ENCODE measurements around the gene CAPN10. TPM values are rescaled to one million over a fixed set of nuclear protein-coding genes. Genes with fewer than 3 reads are reported as not detected.

Gene CAPN10
- total RNA-seq, 1 donor from 2014 or later = 31.2 TPM

- TF ChIP-seq, protein P1, sequence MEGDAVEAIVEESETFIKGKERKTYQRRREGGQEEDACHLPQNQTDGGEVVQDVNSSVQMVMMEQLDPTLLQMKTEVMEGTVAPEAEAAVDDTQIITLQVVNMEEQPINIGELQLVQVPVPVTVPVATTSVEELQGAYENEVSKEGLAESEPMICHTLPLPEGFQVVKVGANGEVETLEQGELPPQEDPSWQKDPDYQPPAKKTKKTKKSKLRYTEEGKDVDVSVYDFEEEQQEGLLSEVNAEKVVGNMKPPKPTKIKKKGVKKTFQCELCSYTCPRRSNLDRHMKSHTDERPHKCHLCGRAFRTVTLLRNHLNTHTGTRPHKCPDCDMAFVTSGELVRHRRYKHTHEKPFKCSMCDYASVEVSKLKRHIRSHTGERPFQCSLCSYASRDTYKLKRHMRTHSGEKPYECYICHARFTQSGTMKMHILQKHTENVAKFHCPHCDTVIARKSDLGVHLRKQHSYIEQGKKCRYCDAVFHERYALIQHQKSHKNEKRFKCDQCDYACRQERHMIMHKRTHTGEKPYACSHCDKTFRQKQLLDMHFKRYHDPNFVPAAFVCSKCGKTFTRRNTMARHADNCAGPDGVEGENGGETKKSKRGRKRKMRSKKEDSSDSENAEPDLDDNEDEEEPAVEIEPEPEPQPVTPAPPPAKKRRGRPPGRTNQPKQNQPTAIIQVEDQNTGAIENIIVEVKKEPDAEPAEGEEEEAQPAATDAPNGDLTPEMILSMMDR (IDR thresholded peaks at IDR 0.05; ENCODE audit: borderline replicate concordance) = no peak
- Histone ChIP-seq H3K27ac (replicated peaks) (peak overlapping the region; percentile 52), H3K36me3 (no peaks in the 10 kb centered on the region), H3K9me3 (replicated peaks) (peaks cover 9% of the 10 kb centered on the region), H3K4me3 (no peak overlapping the region), H3K27me3 (ENCODE audit: low read depth) (peaks cover 22% of the 10 kb centered on the region), H3K4me1 (no peaks in the 10 kb centered on the region)
- intact Hi-C loops (cut with micrococcal nuclease) = no loop called here
- peak; percentile 13 for DNase-seq
Observed at GRCh38 chr2:240638512-240639160, 52.1 kb downstream of the CAPN10 start.

DNA sequence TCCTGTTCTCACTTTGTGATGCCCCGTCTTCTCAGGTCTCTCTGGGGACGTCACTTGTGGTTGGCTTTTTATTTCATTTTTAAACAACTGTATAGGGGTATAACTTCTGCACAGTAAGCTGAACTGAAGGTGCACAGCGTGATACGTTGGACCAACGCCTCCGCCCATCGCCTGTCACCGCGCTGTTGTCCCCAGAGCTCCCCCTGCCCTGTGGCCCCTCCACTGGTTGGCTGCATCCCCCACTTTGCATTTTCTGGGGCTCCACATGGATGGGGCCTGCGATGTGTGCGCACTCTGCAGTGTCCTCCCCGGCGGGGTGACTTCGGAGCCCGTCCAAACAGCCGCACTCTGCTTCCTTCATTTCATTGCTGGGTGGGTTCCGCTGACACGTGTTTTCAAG lies 53.0 kb downstream of the CAPN10 start:
- Histone ChIP-seq H3K4me1 (no peaks in the 10 kb centered on the region), H3K4me3 (no peak overlapping the region), H3K36me3 (no peaks in the 10 kb centered on the region), H3K9me3 (replicated peaks) (no peaks in the 10 kb centered on the region), H3K27me3 (ENCODE audit: low read depth) (peaks cover 29% of the 10 kb centered on the region), H3K27ac (replicated peaks) (no peak overlapping the region)
- TF ChIP-seq, protein P1 (IDR thresholded peaks at IDR 0.05; ENCODE audit: borderline replicate concordance) = no peak
- DNase-seq = peak; percentile 2
- intact Hi-C loops (cut with micrococcal nuclease) = no loop called here

DNA sequence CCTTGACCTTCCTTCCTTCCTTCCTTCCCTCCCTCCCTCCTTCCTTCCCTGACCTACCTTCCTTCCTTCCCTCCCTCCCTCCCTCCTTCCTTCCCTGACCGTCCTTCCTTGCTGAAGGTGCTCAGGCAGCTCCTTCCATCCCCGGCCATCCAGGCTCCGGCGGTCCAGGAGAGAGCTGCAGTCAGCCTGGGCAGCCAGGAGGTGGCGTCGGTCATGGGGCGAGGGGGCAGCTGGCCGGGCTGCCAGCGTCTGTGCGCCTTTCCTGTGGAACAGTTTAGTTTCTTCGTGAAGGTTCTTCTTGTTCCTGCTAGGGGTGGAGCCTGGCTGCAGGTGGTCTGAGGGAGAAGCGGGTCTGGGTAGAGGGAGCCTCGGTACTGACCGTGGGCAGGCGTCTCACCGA lies 54.4 kb downstream of the CAPN10 start:
- H3K36me3 ChIP-seq = no peaks in the 10 kb centered on the region
- DNase-seq = peak; percentile 13
- no peak overlapping the region for H3K27ac ChIP-seq (replicated peaks)
- H3K4me3 ChIP-seq = no peak overlapping the region
- H3K4me1 ChIP-seq = no peaks in the 10 kb centered on the region
- intact Hi-C loops (cut with micrococcal nuclease) = no loop called here
- H3K9me3 ChIP-seq (replicated peaks) = no peaks in the 10 kb centered on the region
- TF ChIP-seq, protein P1 (IDR thresholded peaks at IDR 0.05; ENCODE audit: borderline replicate concordance) = peak; percentile 50
- H3K27me3 ChIP-seq (ENCODE audit: low read depth) = peaks cover 43% of the 10 kb centered on the region

- Histone ChIP-seq H3K4me3 (no peak overlapping the region), H3K4me1 (no peaks in the 10 kb centered on the region), H3K27ac (replicated peaks) (no peak overlapping the region), H3K9me3 (replicated peaks) (no peaks in the 10 kb centered on the region), H3K27me3 (ENCODE audit: low read depth) (peaks cover 56% of the 10 kb centered on the region), H3K36me3 (no peaks in the 10 kb centered on the region)
- intact Hi-C loops (cut with micrococcal nuclease) = no loop called here
- peak; percentile 3 for DNase-seq
- TF ChIP-seq, protein P1 (IDR thresholded peaks at IDR 0.05; ENCODE audit: borderline replicate concordance) = no peak
Observed at GRCh38 chr2:240642061-240642805, 55.7 kb downstream of the CAPN10 start.

DNA sequence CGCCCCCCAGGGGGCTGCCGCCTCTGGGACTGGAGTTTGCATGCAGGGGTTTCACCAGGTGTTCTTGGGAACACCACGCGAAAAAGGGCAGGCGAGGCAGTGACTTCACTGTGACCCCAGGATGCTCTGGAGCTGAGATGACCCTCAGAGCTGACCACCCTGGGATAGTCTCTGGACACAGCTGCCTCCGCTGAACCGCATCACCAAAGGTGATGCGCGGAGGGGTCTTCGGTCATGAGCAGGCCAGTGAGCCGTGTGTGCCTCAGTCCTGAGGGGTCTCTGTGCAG lies 56.2 kb downstream of the CAPN10 start:
- Histone ChIP-seq H3K4me3 (no peak overlapping the region), H3K9me3 (replicated peaks) (no peaks in the 10 kb centered on the region), H3K4me1 (no peaks in the 10 kb centered on the region), H3K27ac (replicated peaks) (no peak overlapping the region), H3K36me3 (no peaks in the 10 kb centered on the region), H3K27me3 (ENCODE audit: low read depth) (peaks cover 61% of the 10 kb centered on the region)
- DNase-seq = no peak
- intact Hi-C loops (cut with micrococcal nuclease) = no loop called here
- TF ChIP-seq, protein P1 (IDR thresholded peaks at IDR 0.05; ENCODE audit: borderline replicate concordance) = no peak
